DOHH2 (cell line): ENCODE results near the gene ADAM19.

Experiments
- H3F3A ChIP-seq: fragments of 200-600 bp; sonication (generic), shearing (Covaris generic); 2 replicates; pipeline ENCODE4 v1.6.0; 2016; ENCODE audit warnings: antibody characterized with exemption, mild to moderate bottlenecking; ENCODE audit not compliant: control insufficient read depth, insufficient read depth
- H3K27ac ChIP-seq: fragments of 200-600 bp; sonication (generic); 2 replicates; pipeline ENCODE4 v1.5.1; 2014; ENCODE audit warnings: low read depth, mild to moderate bottlenecking, low read length, moderate library complexity
- H3K27me3 ChIP-seq: fragments of 200-600 bp; sonication (generic); 2 replicates; pipeline ENCODE4 v1.6.1; 2014; ENCODE audit warnings: mild to moderate bottlenecking, low read length, mixed read lengths; ENCODE audit not compliant: control insufficient read depth
- H3K36me3 ChIP-seq: fragments of 200-600 bp; sonication (generic); 2 replicates; pipeline ENCODE4 v1.6.1; 2014; ENCODE audit warnings: mild to moderate bottlenecking, low read length, moderate library complexity, mixed read lengths; ENCODE audit not compliant: control insufficient read depth
- H3K4me1 ChIP-seq: fragments of 200-600 bp; sonication (generic); 2 replicates; pipeline ENCODE4 v1.6.1; 2014; ENCODE audit warnings: mild to moderate bottlenecking, low read length, mixed read lengths; ENCODE audit not compliant: control insufficient read depth
- H3K4me2 ChIP-seq: fragments of 200-600 bp; sonication (generic); 2 replicates; pipeline ENCODE4 v1.6.0; 2014; ENCODE audit warnings: mild to moderate bottlenecking, low read length, moderate library complexity
- H3K4me3 ChIP-seq: fragments of 200-600 bp; sonication (generic); 2 replicates; pipeline ENCODE4 v1.5.1; 2014; ENCODE audit warnings: mild to moderate bottlenecking, low read length, mixed read lengths
- H3K79me2 ChIP-seq: fragments of 200-600 bp; sonication (generic); 2 replicates; pipeline ENCODE4 v1.6.1; 2014; ENCODE audit warnings: mild to moderate bottlenecking, low read length, mixed read lengths; ENCODE audit not compliant: control insufficient read depth
- H3K9me2 ChIP-seq: fragments of 200-600 bp; sonication (generic); replicated peaks from 2 replicates; pipeline ENCODE4 v1.6.1; 2014; ENCODE audit warnings: mild to moderate bottlenecking, low read length, mixed read lengths; ENCODE audit not compliant: control insufficient read depth
- H3K9me3 ChIP-seq: fragments of 200-600 bp; sonication (generic); 2 replicates; pipeline ENCODE4 v1.6.1; 2014; ENCODE audit warnings: antibody characterized with exemption, low read length, mixed read lengths; ENCODE audit not compliant: control insufficient read depth, insufficient read depth
- H4K20me1 ChIP-seq: fragments of 200-600 bp; sonication (generic); 2 replicates; pipeline ENCODE4 v1.6.0; 2014; ENCODE audit warnings: low read depth, mild to moderate bottlenecking, antibody characterized with exemption, low read length, moderate library complexity; ENCODE audit not compliant: control insufficient read depth, insufficient read depth
- CTCF ChIP-seq: fragments of 200-600 bp; sonication (generic); IDR thresholded peaks from one replicate; pipeline ENCODE4 v1.5.1; 2014; ENCODE audit warnings: antibody characterized with exemption, mild to moderate bottlenecking, low read depth, low read length; ENCODE audit not compliant: poor library complexity, severe bottlenecking
- EZH2phosphoT487 ChIP-seq: fragments of 200-600 bp; sonication (generic); IDR thresholded peaks from 2 replicates; pipeline ENCODE4 v1.6.1; 2017; ENCODE audit warnings: borderline replicate concordance, mild to moderate bottlenecking, antibody characterized with exemption, low read length, moderate library complexity, mixed read lengths

The ADAM19 gene

GRCh38 chr5:157596487-157596886, 20.9 kb upstream of the ADAM19 start:
- Histone ChIP-seq H3K27ac (peak overlapping the region; percentile 96), H3K27me3 (no peaks in the 10 kb centered on the region), H3K36me3 (no peaks in the 10 kb centered on the region; the same call in 1 of the 2 replicates), H3K9me3 (no peaks in the 10 kb centered on the region), H3K4me3 (peak overlapping the region; percentile 71), H3K79me2 (0 out of 2 replicates have a peak, but pooled peaks cover 3% of the 10 kb centered on the region), H3K4me1 (peaks cover 100% of the 10 kb centered on the region), H3K4me2 (peak overlapping the region; percentile 89), H4K20me1 (no peaks in the 10 kb centered on the region), H3F3A (peaks cover 42% of the 10 kb centered on the region), H3K9me2 (no peaks in the 10 kb centered on the region)
- no peak for TF ChIP-seq EZH2phosphoT487
- TF ChIP-seq CTCF, result no peak

- Histone ChIP-seq H3K9me2 (no peaks in the 10 kb centered on the region), H3K36me3 (no peaks in the 10 kb centered on the region; the same call in 1 of the 2 replicates), H3K4me2 (peak overlapping the region; percentile 89), H3K79me2 (0 out of 2 replicates have a peak, but pooled peaks cover 3% of the 10 kb centered on the region), H3K27me3 (no peaks in the 10 kb centered on the region), H4K20me1 (no peaks in the 10 kb centered on the region), H3K9me3 (no peaks in the 10 kb centered on the region), H3K4me1 (peaks cover 87% of the 10 kb centered on the region), H3K4me3 (peak overlapping the region; percentile 71), H3F3A (peaks cover 42% of the 10 kb centered on the region), H3K27ac (peak overlapping the region; percentile 96)
- no peak for TF ChIP-seq CTCF
- no peak for TF ChIP-seq EZH2phosphoT487
Measured at GRCh38 chr5:157594675-157595459, 19.3 kb upstream of the ADAM19 start.

- peak overlapping the region; percentile 96 for H3K27ac ChIP-seq
- H3K9me3 ChIP-seq, result no peaks in the 10 kb centered on the region
- no peaks in the 10 kb centered on the region for H3K27me3 ChIP-seq
- H3K4me3 ChIP-seq, result peak overlapping the region; percentile 71
- peaks cover 42% of the 10 kb centered on the region for H3F3A ChIP-seq
- no peaks in the 10 kb centered on the region for H3K9me2 ChIP-seq
- TF ChIP-seq EZH2phosphoT487, result no peak
- TF ChIP-seq CTCF, result no peak
- H3K79me2 ChIP-seq, result 0 out of 2 replicates have a peak, but pooled peaks cover 3% of the 10 kb centered on the region
- no peaks in the 10 kb centered on the region for H4K20me1 ChIP-seq
- H3K4me1 ChIP-seq, result peaks cover 81% of the 10 kb centered on the region
- H3K4me2 ChIP-seq, result peak overlapping the region; percentile 89
- H3K36me3 ChIP-seq, result no peaks in the 10 kb centered on the region; the same call in 1 of the 2 replicates
Measured at GRCh38 chr5:157594257-157594656, 18.7 kb upstream of the ADAM19 start.
